ENCODE data around the gene SPEG.

DNA sequence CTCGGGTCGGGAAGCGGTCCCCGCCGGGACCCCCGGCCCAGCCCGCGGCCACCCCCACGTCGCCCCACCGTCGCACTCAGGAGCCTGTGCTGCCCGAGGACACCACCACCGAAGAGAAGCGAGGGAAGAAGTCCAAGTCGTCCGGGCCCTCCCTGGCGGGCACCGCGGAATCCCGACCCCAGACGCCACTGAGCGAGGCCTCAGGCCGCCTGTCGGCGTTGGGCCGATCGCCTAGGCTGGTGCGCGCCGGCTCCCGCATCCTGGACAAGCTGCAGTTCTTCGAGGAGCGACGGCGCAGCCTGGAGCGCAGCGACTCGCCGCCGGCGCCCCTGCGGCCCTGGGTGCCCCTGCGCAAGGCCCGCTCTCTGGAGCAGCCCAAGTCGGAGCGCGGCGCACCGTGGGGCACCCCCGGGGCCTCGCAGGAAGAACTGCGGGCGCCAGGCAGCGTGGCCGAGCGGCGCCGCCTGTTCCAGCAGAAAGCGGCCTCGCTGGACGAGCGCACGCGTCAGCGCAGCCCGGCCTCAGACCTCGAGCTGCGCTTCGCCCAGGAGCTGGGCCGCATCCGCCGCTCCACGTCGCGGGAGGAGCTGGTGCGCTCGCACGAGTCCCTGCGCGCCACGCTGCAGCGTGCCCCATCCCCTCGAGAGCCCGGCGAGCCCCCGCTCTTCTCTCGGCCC, 13.6 kb downstream of the SPEG start:
- TF ChIP-seq, protein P1, sequence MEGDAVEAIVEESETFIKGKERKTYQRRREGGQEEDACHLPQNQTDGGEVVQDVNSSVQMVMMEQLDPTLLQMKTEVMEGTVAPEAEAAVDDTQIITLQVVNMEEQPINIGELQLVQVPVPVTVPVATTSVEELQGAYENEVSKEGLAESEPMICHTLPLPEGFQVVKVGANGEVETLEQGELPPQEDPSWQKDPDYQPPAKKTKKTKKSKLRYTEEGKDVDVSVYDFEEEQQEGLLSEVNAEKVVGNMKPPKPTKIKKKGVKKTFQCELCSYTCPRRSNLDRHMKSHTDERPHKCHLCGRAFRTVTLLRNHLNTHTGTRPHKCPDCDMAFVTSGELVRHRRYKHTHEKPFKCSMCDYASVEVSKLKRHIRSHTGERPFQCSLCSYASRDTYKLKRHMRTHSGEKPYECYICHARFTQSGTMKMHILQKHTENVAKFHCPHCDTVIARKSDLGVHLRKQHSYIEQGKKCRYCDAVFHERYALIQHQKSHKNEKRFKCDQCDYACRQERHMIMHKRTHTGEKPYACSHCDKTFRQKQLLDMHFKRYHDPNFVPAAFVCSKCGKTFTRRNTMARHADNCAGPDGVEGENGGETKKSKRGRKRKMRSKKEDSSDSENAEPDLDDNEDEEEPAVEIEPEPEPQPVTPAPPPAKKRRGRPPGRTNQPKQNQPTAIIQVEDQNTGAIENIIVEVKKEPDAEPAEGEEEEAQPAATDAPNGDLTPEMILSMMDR (IDR thresholded peaks at IDR 0.05; ENCODE audit: extremely low read depth in 1 of 2, insufficient read depth in 1 of 2, low read depth in 1 of 2, low read length in 2 of 2), result no peak
- TF ChIP-seq EZH2 (IDR thresholded peaks at IDR 0.05; ENCODE audit: borderline replicate concordance, low read depth, low read length, severe bottlenecking) (no peak), GATA2 (IDR thresholded peaks at IDR 0.05; ENCODE audit: insufficient read depth, insufficient read length, low read depth, low read length) (no peak), JUN (IDR thresholded peaks at IDR 0.05; ENCODE audit: borderline replicate concordance, insufficient read depth, insufficient read length, low read depth) (no peak)
- TF ChIP-seq, protein P2, sequence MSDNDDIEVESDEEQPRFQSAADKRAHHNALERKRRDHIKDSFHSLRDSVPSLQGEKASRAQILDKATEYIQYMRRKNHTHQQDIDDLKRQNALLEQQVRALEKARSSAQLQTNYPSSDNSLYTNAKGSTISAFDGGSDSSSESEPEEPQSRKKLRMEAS (IDR thresholded peaks at IDR 0.05; ENCODE audit: insufficient read depth, insufficient read length), result no peak
